Measurements from ENCODE around the gene OR6C3. TPM values are rescaled to one million over a fixed set of nuclear protein-coding genes. Genes with fewer than 3 reads are reported as not detected.

OR6C3 gene
- total RNA-seq (ENCODE audit: unreplicated experiment): not detected
- long read RNA-seq: 0 reads

GRCh38 chr12:55330446-55330845 lies at the start of gene OR6C3:
TSS of gene OR6C3 (plus strand) at chr12:55330746. CDS start at chr12:55331701, 955 bp downstream.
- no peak for DNase-seq
- H3K4me3 Mint-ChIP-seq (ENCODE audit: unreplicated experiment): no peak within 1 kb of the TSS
- peak within 1 kb of the TSS; percentile 49 for H3K27ac Mint-ChIP-seq (ENCODE audit: unreplicated experiment)
- H3K36me3 Mint-ChIP-seq (ENCODE audit: unreplicated experiment): no peaks in the 10 kb centered on the region
- no peaks in the 10 kb centered on the region for H3K9me3 Mint-ChIP-seq (ENCODE audit: unreplicated experiment)
- H3K27me3 Mint-ChIP-seq (ENCODE audit: unreplicated experiment): no peaks in the 10 kb centered on the region
- no peak for TF ChIP-seq CTCF (IDR thresholded peaks at IDR 0.05; ENCODE audit: partially characterized antibody, unreplicated experiment)
- H3K4me1 Mint-ChIP-seq (ENCODE audit: low read depth, unreplicated experiment): peaks cover 10% of the 10 kb centered on the region

GRCh38 chr12:55280991-55281390 lies 49.6 kb upstream of the OR6C3 start:
- no peak for TF ChIP-seq CTCF (IDR thresholded peaks at IDR 0.05; ENCODE audit: partially characterized antibody, unreplicated experiment)
- Mint-ChIP-seq H3K9me3 (ENCODE audit: unreplicated experiment) (no peaks in the 10 kb centered on the region), H3K27me3 (ENCODE audit: unreplicated experiment) (no peaks in the 10 kb centered on the region), H3K27ac (ENCODE audit: unreplicated experiment) (no peak overlapping the region), H3K4me1 (ENCODE audit: low read depth, unreplicated experiment) (no peaks in the 10 kb centered on the region), H3K36me3 (ENCODE audit: unreplicated experiment) (no peaks in the 10 kb centered on the region), H3K4me3 (ENCODE audit: unreplicated experiment) (no peak overlapping the region)
- DNase-seq: no peak

- DNase-seq: no peak
- Mint-ChIP-seq H3K9me3 (ENCODE audit: unreplicated experiment) (no peaks in the 10 kb centered on the region), H3K27me3 (ENCODE audit: unreplicated experiment) (no peaks in the 10 kb centered on the region), H3K4me3 (ENCODE audit: unreplicated experiment) (no peak overlapping the region), H3K27ac (ENCODE audit: unreplicated experiment) (no peak overlapping the region), H3K4me1 (ENCODE audit: low read depth, unreplicated experiment) (no peaks in the 10 kb centered on the region), H3K36me3 (ENCODE audit: unreplicated experiment) (no peaks in the 10 kb centered on the region)
- no peak for TF ChIP-seq CTCF (IDR thresholded peaks at IDR 0.05; ENCODE audit: partially characterized antibody, unreplicated experiment)
These were observed 40.5 kb upstream of the OR6C3 start for GRCh38 chr12:55289999-55290398.

GRCh38 chr12:55296469-55296868 lies 34.1 kb upstream of the OR6C3 start, which contains the start of gene OR6C6:
TSS of gene OR6C6 (minus strand) at chr12:55296569. CDS start at chr12:55295232, 1,337 bp downstream.
- no peak for TF ChIP-seq CTCF (IDR thresholded peaks at IDR 0.05; ENCODE audit: partially characterized antibody, unreplicated experiment)
- Mint-ChIP-seq H3K36me3 (ENCODE audit: unreplicated experiment) (no peaks in the 10 kb centered on the region), H3K9me3 (ENCODE audit: unreplicated experiment) (no peaks in the 10 kb centered on the region), H3K4me3 (ENCODE audit: unreplicated experiment) (peak within 1 kb of the TSS; percentile 39), H3K27ac (ENCODE audit: unreplicated experiment) (no peak within 1 kb of the TSS), H3K4me1 (ENCODE audit: low read depth, unreplicated experiment) (peaks cover 6% of the 10 kb centered on the region), H3K27me3 (ENCODE audit: unreplicated experiment) (no peaks in the 10 kb centered on the region)
- no peak for DNase-seq

GRCh38 chr12:55314043-55314442 lies 16.5 kb upstream of the OR6C3 start, which contains the start of gene OR6C1:
TSS of gene OR6C1 (plus strand) at chr12:55314343. CDS start at chr12:55320600, 6,257 bp downstream.
- Mint-ChIP-seq H3K4me3 (ENCODE audit: unreplicated experiment) (no peak within 1 kb of the TSS), H3K9me3 (ENCODE audit: unreplicated experiment) (no peaks in the 10 kb centered on the region), H3K4me1 (ENCODE audit: low read depth, unreplicated experiment) (peaks cover 6% of the 10 kb centered on the region), H3K36me3 (ENCODE audit: unreplicated experiment) (no peaks in the 10 kb centered on the region), H3K27me3 (ENCODE audit: unreplicated experiment) (no peaks in the 10 kb centered on the region), H3K27ac (ENCODE audit: unreplicated experiment) (no peak within 1 kb of the TSS)
- no peak for TF ChIP-seq CTCF (IDR thresholded peaks at IDR 0.05; ENCODE audit: partially characterized antibody, unreplicated experiment)
- DNase-seq: no peak
